PC-9 (cell line): ENCODE measurements around the gene KIAA0232.

Source experiments
- EZH2 ChIP-seq: fragments of 200-600 bp; sonication (generic); IDR thresholded peaks from 2 replicates; pipeline ENCODE4 v1.8.0; 2017; ENCODE audit warnings: antibody characterized with exemption, low read depth
- TF ChIP-seq, protein P1 (sequence below): fragments of 200-600 bp; sonication (generic); conservative IDR thresholded peaks from 2 replicates; pipeline ENCODE4 v1.6.1; 2017; ENCODE audit warnings: mixed run types, antibody characterized with exemption, mild to moderate bottlenecking, moderate library complexity

- no peak for TF ChIP-seq EZH2
- TF ChIP-seq, protein P1, sequence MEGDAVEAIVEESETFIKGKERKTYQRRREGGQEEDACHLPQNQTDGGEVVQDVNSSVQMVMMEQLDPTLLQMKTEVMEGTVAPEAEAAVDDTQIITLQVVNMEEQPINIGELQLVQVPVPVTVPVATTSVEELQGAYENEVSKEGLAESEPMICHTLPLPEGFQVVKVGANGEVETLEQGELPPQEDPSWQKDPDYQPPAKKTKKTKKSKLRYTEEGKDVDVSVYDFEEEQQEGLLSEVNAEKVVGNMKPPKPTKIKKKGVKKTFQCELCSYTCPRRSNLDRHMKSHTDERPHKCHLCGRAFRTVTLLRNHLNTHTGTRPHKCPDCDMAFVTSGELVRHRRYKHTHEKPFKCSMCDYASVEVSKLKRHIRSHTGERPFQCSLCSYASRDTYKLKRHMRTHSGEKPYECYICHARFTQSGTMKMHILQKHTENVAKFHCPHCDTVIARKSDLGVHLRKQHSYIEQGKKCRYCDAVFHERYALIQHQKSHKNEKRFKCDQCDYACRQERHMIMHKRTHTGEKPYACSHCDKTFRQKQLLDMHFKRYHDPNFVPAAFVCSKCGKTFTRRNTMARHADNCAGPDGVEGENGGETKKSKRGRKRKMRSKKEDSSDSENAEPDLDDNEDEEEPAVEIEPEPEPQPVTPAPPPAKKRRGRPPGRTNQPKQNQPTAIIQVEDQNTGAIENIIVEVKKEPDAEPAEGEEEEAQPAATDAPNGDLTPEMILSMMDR: no peak
Measured at GRCh38 chr4:6834867-6835266, 52.3 kb downstream of the KIAA0232 start.
